H9 (cell line): Measurements from ENCODE around the gene RNF220. TPM values are rescaled to one million over a fixed set of nuclear protein-coding genes. Genes with fewer than 3 reads are reported as not detected.

Experiments
- DNase-seq: peaks from one replicate; pipeline ENCODE4 v3.0.0-alpha.2; 2017
- H2AFZ ChIP-seq: one replicate; pipeline ENCODE4 v1.6.1; 2013; ENCODE audit warnings: mild to moderate bottlenecking, low read length, control low read depth, moderate library complexity
- H2AK5ac ChIP-seq: 2 replicates; pipeline ENCODE4 v1.6.1; 2013; ENCODE audit warnings: low read length, control low read depth, mixed read lengths; ENCODE audit not compliant: insufficient read length
- H2BK120ac ChIP-seq: one replicate; pipeline ENCODE4 v1.6.1; 2013; ENCODE audit warnings: low read depth, mild to moderate bottlenecking, low read length, control low read depth, inconsistent platforms; ENCODE audit not compliant: poor library complexity, severe bottlenecking
- H2BK12ac ChIP-seq: 2 replicates; pipeline ENCODE4 v1.6.1; 2013; ENCODE audit warnings: low read length, control low read depth, mixed read lengths, low read depth; ENCODE audit not compliant: insufficient read length
- H2BK15ac ChIP-seq: 2 replicates; pipeline ENCODE4 v1.6.1; 2013; ENCODE audit warnings: low read depth, low read length, control low read depth
- H2BK20ac ChIP-seq: one replicate; pipeline ENCODE4 v1.6.1; 2013; ENCODE audit warnings: low read depth, mild to moderate bottlenecking, low read length, control low read depth, inconsistent platforms; ENCODE audit not compliant: poor library complexity, severe bottlenecking
- H2BK5ac ChIP-seq: 2 replicates; pipeline ENCODE4 v1.6.1; 2013; ENCODE audit warnings: low read length, control low read depth, mixed read lengths; ENCODE audit not compliant: insufficient read length
- H3K14ac ChIP-seq: 2 replicates; pipeline ENCODE4 v1.6.1; 2013; ENCODE audit warnings: low read length, control low read depth; ENCODE audit not compliant: insufficient read depth
- H3K18ac ChIP-seq: 2 replicates; pipeline ENCODE4 v1.6.1; 2013; ENCODE audit warnings: low read depth, mild to moderate bottlenecking, mixed read lengths, low read length, control low read depth; ENCODE audit not compliant: insufficient read length
- H3K23ac ChIP-seq: 2 replicates; pipeline ENCODE4 v1.6.1; 2013; ENCODE audit warnings: low read length, control low read depth, mixed read lengths, low read depth; ENCODE audit not compliant: insufficient read length
- H3K23me2 ChIP-seq: 2 replicates; pipeline ENCODE4 v1.6.1; 2013; ENCODE audit warnings: low read depth, mild to moderate bottlenecking, mixed read lengths, low read length, control low read depth; ENCODE audit not compliant: insufficient read length, poor library complexity, severe bottlenecking
- H3K27ac ChIP-seq: 2 replicates; pipeline ENCODE4 v1.5.1; 2013; ENCODE audit warnings: low read length, control low read depth, mixed read lengths, low read depth; ENCODE audit not compliant: insufficient read length
- H3K27me3 ChIP-seq: 2 replicates; pipeline ENCODE4 v1.6.1; 2013; ENCODE audit warnings: low read length, control low read depth, inconsistent platforms; ENCODE audit not compliant: insufficient read depth
- H3K4ac ChIP-seq: 2 replicates; pipeline ENCODE4 v1.6.1; 2013; ENCODE audit warnings: low read depth, mild to moderate bottlenecking, control low read depth, inconsistent platforms, low read length, moderate library complexity
- H3K4me1 ChIP-seq: 2 replicates; pipeline ENCODE4 v1.6.1; 2013; ENCODE audit warnings: low read length, control low read depth, inconsistent platforms; ENCODE audit not compliant: insufficient read depth
- H3K4me2 ChIP-seq: 2 replicates; pipeline ENCODE4 v1.6.1; 2013; ENCODE audit warnings: low read length, control low read depth, mixed read lengths; ENCODE audit not compliant: insufficient read length, insufficient read depth
- H3K56ac ChIP-seq: 2 replicates; pipeline ENCODE4 v1.6.1; 2013; ENCODE audit warnings: low read depth, mild to moderate bottlenecking, mixed read lengths, low read length, control low read depth; ENCODE audit not compliant: insufficient read length
- H3K79me1 ChIP-seq: 2 replicates; pipeline ENCODE4 v1.6.1; 2013; ENCODE audit warnings: low read depth, mild to moderate bottlenecking, moderate library complexity, low read length, control low read depth, inconsistent platforms; ENCODE audit not compliant: insufficient read depth, poor library complexity, severe bottlenecking
- H3K79me2 ChIP-seq: 2 replicates; pipeline ENCODE4 v1.6.1; 2013; ENCODE audit warnings: low read length, control low read depth, inconsistent platforms; ENCODE audit not compliant: insufficient read depth
- H3K9ac ChIP-seq: 2 replicates; pipeline ENCODE4 v1.6.1; 2013; ENCODE audit warnings: low read length, control low read depth, mixed read lengths; ENCODE audit not compliant: insufficient read length; ENCODE audit errors: extremely low read depth
- H3K9me3 ChIP-seq: one replicate; pipeline ENCODE4 v1.6.1; 2013; ENCODE audit warnings: low read depth, low read length, inconsistent platforms; ENCODE audit not compliant: control insufficient read depth
- H3T11ph ChIP-seq: one replicate; pipeline ENCODE4 v1.6.1; 2013; ENCODE audit warnings: mild to moderate bottlenecking, low read length, control low read depth, inconsistent platforms
- H4K20me1 ChIP-seq: one replicate; pipeline ENCODE4 v1.6.1; 2013; ENCODE audit not compliant: control insufficient read depth, insufficient read length, insufficient read depth
- H4K5ac ChIP-seq: 2 replicates; pipeline ENCODE4 v1.6.1; 2013; ENCODE audit warnings: low read depth, mild to moderate bottlenecking, mixed read lengths, low read length, control low read depth; ENCODE audit not compliant: insufficient read length
- H4K8ac ChIP-seq: replicated peaks from 2 replicates; pipeline ENCODE4 v1.6.1; 2013; ENCODE audit warnings: low read length, control low read depth, mixed read lengths, low read depth; ENCODE audit not compliant: insufficient read length
- H4K91ac ChIP-seq: 2 replicates; pipeline ENCODE4 v1.6.1; 2013; ENCODE audit warnings: low read depth, mild to moderate bottlenecking, moderate library complexity, mixed read lengths, low read length, control low read depth; ENCODE audit not compliant: insufficient read length
- H3K27ac Mint-ChIP-seq, 3 experiments: 2 replicates in 2 of 3; 3 replicates in 1 of 3; pipeline ENCODE4 v1.8.0; 2020 to 2021; ENCODE audit warnings: mixed read lengths in 3 of 3, mild to moderate bottlenecking in 1 of 3, moderate library complexity in 1 of 3
- H3K27me3 Mint-ChIP-seq: 2 replicates; pipeline ENCODE4 v1.8.0; 2021; ENCODE audit warnings: low read depth, mild to moderate bottlenecking, moderate library complexity, mixed read lengths
- H3K36me3 Mint-ChIP-seq, 3 experiments: 2 replicates in 2 of 3; 3 replicates in 1 of 3; pipeline ENCODE4 v1.8.0; 2020 to 2021; ENCODE audit warnings: low read depth in 3 of 3, mixed read lengths in 3 of 3; ENCODE audit not compliant: insufficient read depth in 1 of 3
- H3K4me1 Mint-ChIP-seq, 2 experiments: 2 replicates each; pipeline ENCODE4 v1.8.0; 2020; ENCODE audit warnings: mixed read lengths in 2 of 2
- H3K4me3 Mint-ChIP-seq, 2 experiments: 2 replicates in 1 of 2; 3 replicates in 1 of 2; pipeline ENCODE4 v1.8.0; 2020 to 2021; ENCODE audit warnings: mild to moderate bottlenecking in 2 of 2, mixed read lengths in 2 of 2, moderate library complexity in 1 of 2
- H3K9me3 Mint-ChIP-seq, 2 experiments: 2 replicates in 1 of 2; 3 replicates in 1 of 2; pipeline ENCODE4 v1.8.0; 2020; ENCODE audit warnings: mild to moderate bottlenecking in 2 of 2, mixed read lengths in 2 of 2, moderate library complexity in 1 of 2
- CTCF ChIP-seq: fragments of 200-600 bp; sonication (generic); conservative IDR thresholded peaks from 3 replicates; pipeline ENCODE4 v1.8.0; 2021; ENCODE audit warnings: antibody characterized with exemption, mild to moderate bottlenecking
- WGBS: extraction: QIAGEN DNeasy Blood & Tissue Kit; methylation state at CpG from one replicate; pipeline ENCODE4 v1.1.7; 2013; ENCODE audit warnings: missing lambda C conversion rate, low lambda C conversion rate, mixed read lengths; ENCODE audit not compliant: insufficient read length; ENCODE audit errors: extremely low coverage; 5-methylcytosine and 5-hydroxymethylcytosine counted together
- total RNA-seq: library from RNA; stranded (reverse); gene quantifications from 2 replicates; pipeline ENCODE4 v1.2.1, GENCODE V29; 2021

RNF220 gene
- total RNA-seq, 1 experiment from 2014 or later, result 109 TPM

- Histone ChIP-seq H3K9me3 (no peaks in the 10 kb centered on the region), H2AFZ (no peak overlapping the region), H3K18ac (no peak overlapping the region), H3K27ac (no peak overlapping the region), H2BK120ac (no peak overlapping the region), H2BK12ac (no peak overlapping the region), H3K14ac (no peak overlapping the region; the same call in 1 of the 2 replicates), H2BK5ac (no peak overlapping the region), H3K56ac (no peak overlapping the region), H3K9ac (no peak overlapping the region), H3K4me1 (peaks cover 7% of the 10 kb centered on the region; the same call in 1 of the 2 replicates), H3K23ac (no peak overlapping the region), H3K79me2 (no peaks in the 10 kb centered on the region), H3T11ph (no peak overlapping the region), H2BK15ac (no peak overlapping the region), H4K5ac (no peak overlapping the region), H2AK5ac (no peak overlapping the region), H4K8ac (no peak overlapping the region), H3K23me2 (no peaks in the 10 kb centered on the region), H4K91ac (no peak overlapping the region), H2BK20ac (no peak overlapping the region), H3K27me3 (no peaks in the 10 kb centered on the region), H3K4me2 (no peak overlapping the region), H4K20me1 (no peaks in the 10 kb centered on the region), H3K79me1 (no peaks in the 10 kb centered on the region), H3K4ac (no peak overlapping the region)
- no peak for DNase-seq
- H3K9me3 Mint-ChIP-seq, result no peaks in the 10 kb centered on the region
- H3K4me3 Mint-ChIP-seq, result peak overlapping the region in 1 of 2 experiments; percentile 1; a peak in 1 of 5 replicates
- no peak overlapping the region for H3K27ac Mint-ChIP-seq
- H3K4me1 Mint-ChIP-seq, result peaks cover 27 to 29% of the 10 kb centered on the region in 2 experiments
- WGBS, result no CpG with 5 or more reads among the region's 6 CpGs
- peaks cover 0 to 2% (median 0%) of the 10 kb centered on the region in 3 experiments; a peak in 3 of 7 replicates for H3K36me3 Mint-ChIP-seq
- no peak for TF ChIP-seq CTCF
- H3K27me3 Mint-ChIP-seq, result peaks cover 51% of the 10 kb centered on the region
These were observed 189.3 kb downstream of the RNF220 start for GRCh38 chr1:44594353-44594752.
